ENCODE data around the gene MISP.

The MISP gene

GRCh38 chr19:781800-782184 is 30.9 kb downstream of the MISP start:
- no peak for DNase-seq

DNA sequence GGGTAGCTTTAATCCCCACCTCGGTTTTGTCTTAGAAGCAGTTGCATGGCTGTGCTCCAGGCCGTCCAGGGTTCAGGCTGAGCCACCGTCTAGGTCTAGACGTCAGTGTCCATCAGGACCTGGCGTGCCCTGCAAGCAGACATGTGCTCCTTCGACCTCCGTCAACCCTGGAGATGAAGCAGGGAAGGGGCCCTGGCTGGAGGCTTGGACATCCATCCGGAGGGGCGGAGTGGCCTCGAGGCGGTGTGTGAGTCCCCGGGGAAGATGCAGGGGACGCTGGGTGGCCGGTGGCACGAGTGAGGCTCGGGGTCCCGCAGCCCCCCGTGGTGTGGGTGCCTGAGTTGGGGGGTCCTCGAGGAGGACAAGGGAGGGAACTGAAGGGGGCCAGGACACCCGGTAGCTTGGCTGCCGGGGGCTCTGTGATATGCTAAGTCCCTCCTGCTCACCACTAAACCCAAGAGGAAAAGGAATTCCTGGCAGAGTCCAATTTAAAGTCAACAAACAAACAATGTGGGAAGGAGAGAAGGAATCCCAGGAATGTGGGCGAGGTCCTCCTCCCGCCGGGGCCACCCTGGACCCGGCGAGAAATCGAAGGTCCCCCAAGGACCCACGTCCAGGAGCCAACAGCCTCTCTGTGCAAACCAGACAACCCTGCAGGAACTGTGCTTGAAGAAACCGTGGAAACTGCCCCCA is 31.4 kb downstream of the MISP start:
- DNase-seq = no peak

GRCh38 chr19:782878-783668 is 32.2 kb downstream of the MISP start:
- no peak for DNase-seq

GRCh38 chr19:784541-784940 is 33.6 kb downstream of the MISP start:
- DNase-seq = no peak

GRCh38 chr19:787536-787935 is 36.6 kb downstream of the MISP start:
- DNase-seq = no peak

- DNase-seq = no peak
These were observed 37.7 kb downstream of the MISP start for GRCh38 chr19:788686-788982.

DNA sequence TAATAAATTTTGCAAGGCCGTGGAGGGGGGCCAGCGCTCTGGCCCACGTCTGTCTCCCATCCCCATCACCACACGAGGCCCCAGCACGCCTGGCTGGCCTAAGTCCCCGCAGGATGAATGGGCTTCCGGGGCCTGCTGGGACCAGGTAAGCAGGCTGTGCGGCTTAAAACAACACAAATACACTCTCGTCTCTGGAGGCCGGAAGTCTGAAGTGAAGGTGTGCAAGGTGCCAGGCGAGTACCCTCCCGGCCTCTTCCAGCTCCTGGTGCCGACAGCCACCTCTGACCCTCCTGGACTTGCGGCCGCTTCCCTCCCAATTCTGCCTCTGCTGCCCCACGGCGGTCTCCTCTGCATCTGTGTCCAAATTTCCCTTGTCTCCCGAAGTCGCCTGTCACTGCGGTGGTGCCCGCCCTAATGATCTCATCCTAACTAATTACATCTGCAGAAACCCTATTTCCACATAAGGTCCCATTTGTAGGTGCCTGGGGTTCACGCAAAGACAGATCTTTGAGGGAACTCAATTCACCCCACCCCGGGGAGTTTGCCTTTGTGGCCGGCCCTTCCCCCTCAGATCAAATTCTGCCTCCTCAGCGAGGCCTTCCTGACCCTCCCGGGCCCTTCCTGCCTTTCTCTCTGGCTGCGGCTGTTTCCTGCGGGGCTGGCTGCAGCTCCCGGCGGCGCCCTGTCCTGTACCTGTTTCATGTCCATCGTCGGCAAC is 38.2 kb downstream of the MISP start:
- DNase-seq = no peak

GRCh38 chr19:789701-790060 is 38.8 kb downstream of the MISP start:
- DNase-seq = no peak

- no peak for DNase-seq
These were observed 40.2 kb downstream of the MISP start for GRCh38 chr19:791007-791566.

DNA sequence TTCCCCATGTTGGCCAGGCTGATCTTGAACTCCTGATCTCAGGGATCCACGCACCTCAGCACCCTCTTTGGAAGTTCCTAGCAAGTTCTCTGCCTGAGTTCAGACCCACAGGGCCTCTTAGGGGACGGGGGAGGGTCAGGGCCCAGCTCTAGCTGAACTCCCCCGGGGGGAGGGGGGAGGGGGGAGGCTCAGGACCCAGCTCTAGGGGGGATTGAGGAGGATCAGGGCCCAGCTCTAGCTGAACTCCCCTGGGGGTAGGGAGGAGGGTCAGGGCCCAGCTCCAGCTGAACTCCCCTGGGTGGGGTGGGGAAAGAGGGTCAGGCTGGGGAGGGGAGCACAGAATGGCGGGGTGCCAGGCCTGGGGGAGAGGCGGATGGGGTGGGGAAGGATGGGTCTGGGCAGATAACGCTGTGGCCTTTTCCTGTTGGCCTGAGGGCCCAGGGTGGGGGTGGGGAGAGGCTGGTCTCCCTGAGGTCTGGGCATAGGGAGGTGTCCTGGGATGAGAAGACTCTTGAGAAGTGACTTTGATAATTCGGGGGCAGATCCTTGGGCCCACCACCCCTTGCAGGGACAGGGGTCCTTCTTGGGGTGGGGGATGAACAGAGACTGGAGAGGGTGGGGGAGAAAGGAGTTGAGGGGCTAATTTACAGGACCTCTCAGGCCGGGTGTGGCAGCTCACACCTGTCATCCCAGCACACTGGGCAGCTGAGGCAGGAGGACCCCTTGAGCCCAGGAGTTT is 40.8 kb downstream of the MISP start:
- DNase-seq = no peak

DNA sequence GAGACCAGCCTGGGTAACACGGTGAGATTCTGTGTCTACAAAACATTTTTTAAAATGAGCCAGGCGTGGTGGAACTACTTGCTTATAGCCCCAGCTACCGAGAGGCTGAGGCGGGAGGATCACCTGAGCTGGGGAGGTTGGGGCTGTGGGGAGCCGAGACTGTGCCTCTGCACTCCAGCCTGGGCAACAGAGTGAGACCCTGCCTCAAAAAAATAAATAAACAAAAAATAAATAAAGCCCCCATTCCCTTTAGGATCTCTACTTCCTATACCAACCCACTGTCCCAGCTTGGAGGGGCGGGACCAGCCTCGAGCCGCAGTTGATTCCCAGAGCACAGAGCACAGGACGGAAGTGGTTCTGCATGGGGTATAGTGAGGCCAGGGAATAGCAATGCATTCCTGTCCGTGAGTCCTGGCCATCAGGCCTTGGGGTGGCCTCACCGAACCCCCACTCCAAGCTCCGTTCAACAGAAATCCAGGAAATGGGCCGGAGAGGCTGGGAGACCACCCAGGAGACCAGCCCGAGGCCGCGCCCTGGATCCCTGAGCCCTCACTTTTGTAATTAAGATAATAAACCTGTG is 41.5 kb downstream of the MISP start:
- DNase-seq = no peak

- no peak for DNase-seq
These were observed 42.9 kb downstream of the MISP start for GRCh38 chr19:793806-794205.

DNA sequence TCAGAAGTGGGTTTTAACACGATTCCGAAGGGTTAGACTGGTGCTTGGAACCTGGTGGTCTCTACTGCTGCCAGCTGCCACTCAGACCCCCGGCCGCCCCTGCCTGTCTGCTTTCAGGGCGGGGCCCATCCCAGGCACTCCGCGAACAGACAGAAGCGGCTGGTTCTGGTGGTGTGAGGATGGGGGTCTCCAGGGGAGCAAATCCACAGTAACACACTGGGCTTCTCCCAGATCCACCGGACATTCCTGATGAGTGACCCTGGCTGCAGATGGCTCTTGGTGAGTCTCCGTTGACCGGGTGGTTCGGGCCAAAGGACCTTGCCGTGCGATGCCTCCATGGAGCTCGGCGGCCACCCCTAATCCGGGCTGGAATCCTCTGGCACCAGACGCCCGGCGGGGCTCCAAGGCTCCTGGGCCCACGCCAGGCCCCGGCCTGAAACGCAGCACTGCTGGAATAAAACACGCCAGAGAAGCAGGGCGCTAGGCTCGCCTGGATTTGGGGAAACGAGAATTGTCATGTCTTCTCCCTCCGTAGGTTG is 44.2 kb downstream of the MISP start:
- DNase-seq = no peak

GRCh38 chr19:795691-796581 is 45.0 kb downstream of the MISP start:
- no peak for DNase-seq

- DNase-seq = peak; percentile 100
These were observed 46.0 kb downstream of the MISP start, which contains the start of gene PTBP1 for GRCh38 chr19:796692-797527. Gene PTBP1 (plus strand): TSS chr19:797452. CDS start chr19:797498, 46 bp downstream.

DNA sequence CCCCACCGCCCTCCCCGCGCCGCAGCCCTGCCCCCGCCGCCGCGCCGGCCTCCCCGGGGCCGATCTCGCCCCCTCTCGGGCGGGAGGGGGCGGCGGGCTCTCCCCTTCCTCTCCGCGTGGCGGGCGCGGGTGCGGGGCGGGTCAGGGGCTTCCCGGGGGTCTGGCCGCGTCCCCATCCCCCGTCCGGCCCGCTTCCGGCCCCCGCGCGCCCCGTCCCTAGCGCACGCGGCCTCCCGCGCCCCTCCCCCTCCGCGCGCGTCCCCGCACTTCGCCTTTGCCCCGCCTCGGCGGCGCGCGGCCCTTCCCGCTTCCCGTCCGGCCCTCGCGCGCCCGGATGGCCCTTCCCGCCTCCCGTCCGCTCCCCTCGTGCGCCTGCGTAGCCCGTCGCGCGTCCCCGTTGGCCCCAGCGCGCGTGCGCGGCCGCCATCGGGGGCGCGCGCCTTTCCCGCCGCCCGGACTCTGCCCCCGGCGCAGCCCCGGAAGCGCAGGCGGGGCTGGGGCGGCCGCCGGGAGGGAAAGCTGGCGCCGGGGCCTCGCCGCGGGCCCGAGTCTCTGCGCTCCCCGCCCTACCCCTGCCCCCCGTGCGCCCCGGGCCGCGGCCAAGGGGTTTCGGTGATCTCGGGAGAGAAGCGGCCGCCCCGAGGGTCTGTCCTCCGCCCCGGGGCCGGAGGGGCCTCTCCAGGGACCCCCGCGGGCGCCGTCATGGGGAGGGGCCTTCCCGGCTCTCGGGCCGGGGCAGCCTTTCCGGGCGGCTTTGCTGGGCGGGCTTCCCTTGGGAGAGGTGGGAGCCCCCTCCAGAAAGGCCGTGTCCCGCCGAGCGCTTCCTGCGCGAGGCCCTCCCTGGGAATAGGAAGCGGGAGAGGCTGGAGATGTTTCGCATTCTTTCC is 46.9 kb downstream of the MISP start:
- DNase-seq = peak; percentile 77

DNA sequence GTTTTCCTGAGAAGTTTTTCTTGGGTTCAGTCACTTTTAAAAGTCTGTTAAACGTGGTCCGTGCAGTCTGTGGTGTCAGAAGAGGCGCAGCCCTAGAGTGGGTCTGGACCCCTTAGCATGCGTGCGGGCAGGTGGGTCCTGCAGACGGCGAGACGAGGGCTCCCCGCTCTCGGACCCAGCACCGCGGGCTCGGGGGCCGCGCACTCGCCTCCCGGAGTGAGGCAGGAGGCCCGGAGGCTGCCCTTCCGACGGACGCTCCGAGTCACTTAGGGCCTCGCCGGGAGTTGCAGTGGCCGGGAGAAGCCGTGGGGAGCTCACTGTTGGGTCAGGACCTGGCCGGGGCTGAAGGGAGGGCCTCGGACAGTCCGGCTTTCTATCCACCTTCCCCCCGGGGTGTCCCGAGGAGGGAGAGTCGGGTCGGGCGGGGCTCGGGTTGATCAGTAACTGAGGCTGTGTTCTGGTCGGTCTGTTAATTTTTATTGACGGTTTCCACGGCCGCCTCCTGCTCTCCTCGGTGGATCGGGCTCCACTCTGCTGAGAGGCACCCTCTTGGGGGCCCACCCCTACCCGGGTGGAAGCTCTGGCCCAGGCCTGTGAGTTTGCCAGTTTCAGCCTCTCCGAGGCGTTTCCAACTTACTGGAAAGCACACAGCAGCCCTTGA is 47.6 kb downstream of the MISP start:
- no peak for DNase-seq

GRCh38 chr19:799076-799881 is 48.4 kb downstream of the MISP start:
- DNase-seq = no peak

All from NCI-H1105 treated with DMSO at 0.1 percent for 48 hours (cell line).